Stimulated activated CD8-positive, alpha-beta memory T cell treated with anti-CD3 and anti-CD28 coated beads, Interleukin-4, amount 100 ng/mL, for 1 hour (primary cell): ENCODE results near the gene TSR1.
"Not testable (repeated sequence)": the region's sequence is repeated elsewhere in the genome, so short reads cannot be mapped to it uniquely, and the experiment has no call there.

Source experiments
- DNase-seq, 2 donors: peaks; one replicate each; pipeline ENCODE4 v3.0.0-alpha.2; 2020; ENCODE audit warnings: low read depth in 2 of 2, low spot score in 1 of 2

TSR1 gene

DNA sequence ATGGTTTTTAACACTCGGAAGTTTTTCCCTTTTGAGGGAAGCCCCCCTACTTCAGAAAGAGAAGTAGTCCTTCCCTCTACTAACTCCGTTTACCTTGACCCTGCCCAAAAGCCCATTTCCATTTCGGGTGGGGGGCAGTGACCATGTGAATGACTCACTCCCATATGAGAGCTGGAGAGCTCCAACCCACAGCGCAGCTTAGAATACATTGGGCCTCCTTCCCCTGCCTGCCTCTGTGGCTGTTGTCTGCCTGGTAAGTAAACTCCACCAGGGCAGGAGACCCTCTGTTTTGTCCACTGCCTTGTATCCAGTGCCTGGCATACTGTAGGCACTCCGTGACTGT is 2.0 kb upstream of the TSR1 start:
- DNase-seq, result no peak

DNA sequence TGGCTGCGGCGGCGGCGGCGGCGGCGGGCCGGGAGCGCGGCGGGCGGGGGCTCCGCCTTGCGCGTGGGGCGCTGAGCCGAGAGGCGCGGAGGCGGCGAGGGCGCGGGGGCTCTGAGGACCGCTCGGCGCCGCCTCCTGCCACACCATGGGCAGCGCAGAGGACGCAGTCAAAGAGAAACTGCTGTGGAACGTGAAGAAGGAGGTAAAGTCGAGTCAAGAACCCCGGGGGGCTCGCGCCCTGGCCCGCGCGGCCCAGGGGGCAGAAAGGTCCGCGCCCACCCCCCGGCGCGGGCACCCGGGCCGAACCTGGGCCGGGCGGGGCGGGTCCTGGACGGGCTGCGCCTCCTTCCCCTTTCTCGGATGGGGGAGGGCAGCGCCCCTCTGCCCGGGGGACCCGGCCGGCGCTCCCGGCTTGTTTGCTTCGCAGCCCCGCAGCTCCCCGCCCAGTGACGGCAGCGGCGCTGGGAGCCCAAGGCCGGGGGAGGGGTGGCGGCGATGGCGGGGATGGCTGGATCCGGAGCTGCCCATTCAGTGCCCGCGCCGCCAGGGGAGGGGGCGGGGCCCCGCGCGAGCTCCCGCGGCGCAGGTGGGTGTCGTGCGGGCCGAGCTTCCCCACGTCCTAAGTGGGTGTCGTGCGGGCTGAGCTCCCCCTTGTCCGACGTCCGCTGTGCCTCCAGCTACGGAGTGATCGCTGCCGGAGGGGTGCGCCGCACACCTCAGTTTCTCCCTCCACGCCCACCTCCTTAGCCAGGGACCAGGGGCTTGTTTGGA is 1.5 kb upstream of the TSR1 start:
- DNase-seq, result peak in 1 of 2 donors; percentile 15

DNA sequence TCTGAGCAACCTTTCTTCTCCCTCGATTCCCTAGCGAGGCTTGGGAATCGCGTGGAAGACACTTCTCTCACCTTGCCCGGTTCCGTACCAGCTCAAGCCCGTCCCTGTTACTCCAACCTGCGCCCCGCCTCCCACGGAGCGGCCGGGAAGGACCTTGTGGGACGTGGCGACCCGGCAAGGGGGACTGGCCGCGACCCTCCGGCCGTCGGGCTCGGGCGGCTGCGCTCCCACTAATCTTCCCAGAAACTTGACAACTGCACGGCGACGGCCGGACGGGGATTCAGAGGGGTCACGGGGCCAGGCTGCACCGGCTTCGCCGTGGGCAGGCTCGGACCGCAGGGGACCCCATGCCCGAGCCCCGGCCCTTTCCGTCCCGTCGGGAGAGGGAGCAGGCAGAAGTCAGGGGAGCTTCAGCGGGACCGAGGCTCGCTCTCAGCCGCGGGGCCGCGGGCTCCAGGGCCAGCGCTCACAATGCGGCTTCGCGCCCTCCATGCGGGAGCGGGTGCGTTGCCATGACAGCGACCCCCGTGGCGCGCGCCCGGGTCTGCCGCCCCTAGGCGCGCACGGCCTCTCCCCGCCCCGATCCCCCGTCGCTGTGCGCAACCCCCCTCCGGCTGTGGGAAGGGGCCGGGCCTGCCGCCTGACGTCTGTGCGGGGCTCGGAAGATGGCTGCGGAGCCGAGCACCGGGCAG is 741 bp upstream of the TSR1 start, which contains the start of gene SGSM2:
Gene SGSM2, plus strand, starts transcription at position 650 of the 692 bp plus-strand sequence. CDS start 188 bp downstream, outside the sequence.
- peak; percentile 35 to 40 for DNase-seq

DNA sequence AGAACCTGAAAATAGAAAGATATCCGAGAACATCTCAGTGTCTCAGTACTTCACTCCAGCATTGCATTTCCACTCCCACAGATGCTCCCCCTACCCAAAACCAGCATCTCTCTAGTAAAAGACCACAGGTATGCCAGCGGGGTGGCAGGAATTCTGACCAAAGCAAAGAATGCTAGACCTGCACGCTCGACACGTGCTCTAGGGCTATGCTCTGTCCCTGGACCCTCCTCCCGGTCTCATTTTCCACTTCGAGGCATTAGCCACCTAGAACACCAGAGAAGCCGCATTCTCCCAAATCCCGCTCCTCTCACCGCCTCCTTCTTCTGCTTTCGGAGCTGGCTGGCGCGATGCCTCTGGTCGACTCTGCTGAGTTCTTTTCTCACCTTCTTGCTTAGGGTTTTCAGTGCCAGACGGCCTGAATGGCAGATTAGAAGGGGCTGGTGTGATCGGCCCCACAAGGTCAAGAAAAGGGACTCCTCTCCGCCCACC is 487 bp downstream of the TSR1 start:
- DNase-seq, result no peak

DNA sequence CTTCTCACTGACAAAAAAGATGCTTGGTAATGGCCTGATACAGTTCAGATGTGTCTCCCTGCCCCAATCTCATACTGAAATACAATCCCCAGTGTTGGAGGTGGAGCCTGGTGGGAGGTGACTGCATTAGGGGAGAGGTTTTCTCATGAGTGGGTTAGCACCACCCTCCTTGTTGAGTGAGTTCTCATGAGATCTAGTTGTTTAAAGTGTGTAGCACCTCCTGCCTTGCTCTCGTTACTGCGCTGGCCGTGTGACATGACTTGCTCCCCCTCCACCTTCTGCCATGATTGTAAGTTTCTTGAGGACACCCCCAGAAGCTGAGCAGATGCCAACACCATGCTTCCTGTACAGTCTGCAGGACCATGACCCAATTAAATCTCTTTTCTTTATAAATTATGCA is 5.0 kb downstream of the TSR1 start:
- DNase-seq, result no peak

DNA sequence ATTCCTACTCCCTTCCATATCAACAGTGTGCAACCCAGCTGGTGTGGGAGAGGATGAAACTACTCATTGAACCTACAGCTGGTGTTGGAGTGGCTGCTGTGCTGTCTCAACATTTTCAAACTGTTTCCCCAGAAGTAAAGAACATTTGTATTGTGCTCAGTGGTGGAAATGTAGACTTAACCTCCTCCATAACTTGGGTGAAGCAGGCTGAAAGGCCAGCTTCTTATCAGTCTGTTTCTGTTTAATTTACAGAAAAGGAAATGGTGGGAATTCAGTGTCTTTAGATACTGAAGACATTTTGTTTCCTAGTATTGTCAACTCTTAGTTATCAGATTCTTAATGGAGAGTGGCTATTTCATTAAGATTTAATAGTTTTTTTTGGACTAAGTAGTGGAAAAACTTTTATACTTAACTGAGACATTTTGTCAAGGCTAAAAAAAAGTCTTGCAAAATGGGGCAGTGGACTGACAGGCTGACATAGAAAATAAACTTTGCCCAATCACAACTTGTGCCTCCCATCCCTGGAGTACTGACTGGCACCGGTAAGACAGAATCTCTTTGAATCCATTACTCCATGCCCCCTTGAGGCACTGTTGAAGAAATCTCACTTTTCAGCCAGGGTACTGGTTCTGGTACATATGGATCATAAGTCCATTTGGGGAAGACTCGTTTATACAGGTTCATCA is 12.5 kb downstream of the TSR1 start:
- DNase-seq, result no peak

DNA sequence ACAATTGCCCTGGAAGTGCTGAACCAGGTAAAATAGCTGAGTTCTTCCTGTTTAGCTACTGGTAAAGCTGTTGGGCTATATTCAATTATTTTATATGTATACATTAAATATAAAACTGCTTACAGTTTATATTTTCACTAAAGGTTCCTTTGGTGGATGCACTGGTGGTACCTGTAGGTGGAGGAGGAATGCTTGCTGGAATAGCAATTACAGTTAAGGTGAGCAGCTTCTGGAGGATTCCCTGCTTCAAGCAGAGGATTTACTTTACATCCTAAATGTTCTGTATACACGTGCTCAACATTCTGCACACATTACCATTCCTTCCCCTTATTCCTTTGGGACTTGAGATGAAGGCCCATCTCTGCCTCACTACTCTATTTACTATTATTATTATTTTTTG is 14.9 kb downstream of the TSR1 start:
- no peak for DNase-seq

DNA sequence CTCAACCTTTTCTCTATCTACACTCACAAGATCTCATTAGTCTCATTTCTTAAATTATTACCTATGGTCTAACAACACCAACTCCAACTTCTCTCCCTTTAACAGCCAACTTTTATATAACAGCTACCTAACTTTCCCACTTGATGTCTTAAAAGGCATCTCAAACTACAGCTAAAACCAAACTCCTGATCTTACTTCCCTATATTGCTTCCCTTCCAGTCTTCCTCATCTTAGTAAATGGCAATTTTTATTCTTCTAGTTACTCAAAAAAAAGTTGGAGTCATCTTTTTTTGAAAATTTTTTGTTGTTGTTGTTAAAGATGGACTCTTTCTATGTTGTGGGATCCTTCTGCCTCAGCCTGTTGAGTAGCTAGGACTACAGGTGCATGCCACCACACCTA is 17.2 kb downstream of the TSR1 start:
- DNase-seq, result no peak

DNA sequence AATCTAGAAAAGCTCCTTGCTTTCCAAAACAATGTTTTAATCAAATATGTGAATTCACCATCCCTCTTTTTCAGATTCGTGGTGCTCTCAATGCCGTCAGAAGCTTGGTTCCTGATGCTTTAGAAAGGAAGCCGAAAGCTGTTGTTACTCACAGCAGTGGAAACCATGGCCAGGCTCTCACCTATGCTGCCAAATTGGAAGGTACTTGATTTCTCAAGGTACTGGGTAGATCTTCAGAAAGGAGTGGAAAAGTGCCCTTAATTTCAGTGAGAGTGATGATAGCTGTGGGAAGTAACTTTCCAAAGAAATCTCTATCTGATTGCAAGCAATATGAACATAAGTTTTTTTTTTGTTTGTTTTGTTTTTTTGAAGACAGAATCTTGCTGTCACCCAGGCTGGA is 18.5 kb downstream of the TSR1 start:
- DNase-seq, result no peak

DNA sequence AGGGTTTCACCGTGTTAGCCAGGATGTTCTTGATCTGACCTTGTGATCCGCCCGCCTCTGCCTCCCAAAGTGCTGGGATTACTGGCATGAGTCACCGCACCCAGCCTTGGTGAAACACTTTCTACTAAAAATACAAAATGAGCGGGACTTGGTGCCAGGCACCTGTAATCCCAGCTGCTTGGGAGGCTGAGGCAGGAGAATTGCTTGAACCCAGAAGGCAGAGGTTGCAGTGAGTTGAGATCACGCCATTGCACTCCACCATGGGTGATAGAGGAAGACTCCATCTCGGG is 19.4 kb downstream of the TSR1 start:
- not testable (repeated sequence) for DNase-seq

DNA sequence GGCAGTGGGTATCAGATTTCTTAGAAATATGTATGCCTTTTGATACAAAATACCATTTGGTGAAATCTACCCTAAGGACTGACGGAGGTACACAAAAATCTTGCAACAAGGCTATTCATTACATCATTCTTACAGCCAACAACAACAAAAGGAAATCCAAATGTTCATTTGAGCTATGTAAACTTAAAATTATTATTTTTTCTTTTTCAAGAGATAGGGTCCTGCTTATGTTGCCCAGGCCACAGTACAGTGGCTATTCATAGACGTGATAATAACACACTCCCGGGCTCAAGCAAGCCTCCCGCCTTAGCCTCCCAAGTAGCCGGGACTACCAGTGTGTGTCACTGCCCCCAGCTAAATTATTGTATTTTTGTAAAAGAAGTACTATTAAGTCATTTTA is 23.5 kb downstream of the TSR1 start:
- DNase-seq, result no peak

DNA sequence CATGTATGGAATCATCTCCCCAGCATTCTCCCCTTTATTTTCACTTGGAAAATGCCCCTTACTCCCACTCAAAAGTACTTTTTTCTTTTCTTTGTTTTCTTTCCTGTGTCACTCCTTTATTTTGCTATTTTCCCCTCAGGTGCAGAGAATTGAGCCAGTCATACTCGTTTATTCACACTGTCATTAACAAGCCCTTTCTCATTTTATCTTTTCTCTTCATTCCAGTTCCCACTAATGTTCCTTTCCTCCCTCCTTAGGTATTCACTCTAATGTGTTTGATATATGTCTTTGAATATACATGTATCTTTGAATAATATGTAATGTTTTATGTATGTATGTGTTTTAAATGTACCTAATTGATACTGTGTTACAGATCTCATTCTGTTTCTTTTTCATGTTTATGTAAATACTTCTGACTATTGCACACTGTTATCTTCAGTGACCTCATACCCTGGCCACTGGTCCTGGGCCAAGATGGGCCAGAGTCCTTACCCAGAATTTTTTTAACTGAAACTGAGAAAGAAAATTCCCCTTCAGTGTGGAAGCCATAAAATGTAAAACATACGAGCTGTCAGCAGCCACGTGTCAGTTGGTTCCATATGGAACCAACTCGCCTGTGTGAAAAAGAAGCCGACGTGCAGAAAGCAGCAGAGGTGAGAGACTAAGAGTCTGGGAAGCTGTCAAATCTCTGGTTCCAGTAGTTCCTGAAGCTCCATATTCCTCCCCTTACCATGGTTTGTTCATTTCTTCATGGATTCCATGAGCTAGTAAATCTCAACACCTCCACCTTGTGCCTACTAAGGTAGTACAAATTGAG is 26.7 kb downstream of the TSR1 start:
- no peak for DNase-seq

DNA sequence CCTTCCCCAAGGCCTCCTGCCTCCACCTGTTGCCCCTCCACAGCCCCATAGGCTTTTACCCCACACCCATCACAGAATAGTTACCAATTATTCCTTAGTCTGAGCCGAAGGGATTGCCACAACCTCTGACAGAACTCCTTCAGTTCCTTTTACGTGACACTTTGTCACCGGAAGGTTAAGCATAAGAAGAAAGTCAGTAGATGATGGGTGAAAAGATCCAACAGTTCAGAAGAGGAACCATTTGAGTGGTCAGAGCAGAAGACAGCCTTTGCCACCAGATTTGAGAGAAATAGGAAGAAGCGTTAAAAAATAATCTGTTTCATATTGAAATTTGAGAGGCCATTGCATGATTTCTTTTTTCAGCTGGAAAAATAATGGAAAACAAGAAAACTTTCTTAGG is 31.3 kb downstream of the TSR1 start:
- DNase-seq, result no peak

DNA sequence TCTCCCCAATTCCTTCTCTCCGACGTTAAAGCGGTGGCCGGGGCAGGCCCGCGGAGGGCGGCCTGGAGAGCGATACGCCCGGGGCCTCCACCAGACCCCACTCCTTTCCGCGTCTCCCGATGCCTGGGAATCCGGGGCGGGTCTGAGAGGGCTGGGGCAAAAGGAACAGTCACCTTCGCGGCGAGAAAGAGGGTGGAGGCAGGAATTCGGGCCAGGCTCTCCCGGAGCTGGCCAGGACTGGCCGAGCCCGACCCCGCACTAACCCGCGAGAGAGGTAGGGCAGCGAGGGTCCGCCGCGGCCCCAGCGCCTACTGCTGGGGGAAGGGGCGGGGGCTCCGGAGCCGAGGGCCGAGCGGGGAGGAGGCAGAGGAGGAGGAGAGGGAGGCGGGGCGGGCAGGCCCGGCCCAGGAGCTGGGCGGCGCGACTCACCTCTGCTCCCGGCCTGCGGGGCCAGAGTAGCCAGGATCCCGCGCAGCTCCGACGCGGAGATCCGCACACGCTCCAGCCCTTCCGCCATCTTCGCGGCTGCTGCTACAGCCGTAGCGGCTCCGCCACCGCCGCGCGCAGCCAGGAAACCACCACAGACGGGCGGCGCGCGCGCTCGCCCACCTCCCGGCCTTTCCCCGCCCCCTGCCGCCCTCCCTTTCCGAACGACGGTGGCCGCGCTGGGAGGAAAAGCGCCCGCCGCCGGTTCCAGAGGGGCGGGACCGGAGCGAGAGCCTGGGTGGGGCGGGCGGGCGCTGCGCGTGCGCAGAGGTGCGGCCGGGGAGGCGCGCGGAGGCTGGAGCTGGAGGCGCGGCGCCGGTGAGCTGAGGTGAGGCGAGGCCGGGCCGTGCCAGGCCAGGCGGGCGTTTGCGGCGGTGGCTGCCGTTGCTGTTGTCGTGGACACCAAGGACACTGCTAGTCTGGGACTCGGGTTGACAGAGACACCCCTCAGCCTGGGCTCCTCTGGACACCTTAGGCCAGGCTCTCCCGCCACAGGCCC is 32.8 kb downstream of the TSR1 start, which contains the start of the genes SMG6 and SRR:
Gene SMG6, minus strand, starts transcription at position 582 of the 985 bp plus-strand sequence. Its CDS starts 65 bp downstream, at position 517.
Gene SRR, plus strand, starts transcription at position 747 of the 985 bp plus-strand sequence. CDS start 11,611 bp downstream, outside the sequence.
- DNase-seq, result peak; percentile 88 to 90

DNA sequence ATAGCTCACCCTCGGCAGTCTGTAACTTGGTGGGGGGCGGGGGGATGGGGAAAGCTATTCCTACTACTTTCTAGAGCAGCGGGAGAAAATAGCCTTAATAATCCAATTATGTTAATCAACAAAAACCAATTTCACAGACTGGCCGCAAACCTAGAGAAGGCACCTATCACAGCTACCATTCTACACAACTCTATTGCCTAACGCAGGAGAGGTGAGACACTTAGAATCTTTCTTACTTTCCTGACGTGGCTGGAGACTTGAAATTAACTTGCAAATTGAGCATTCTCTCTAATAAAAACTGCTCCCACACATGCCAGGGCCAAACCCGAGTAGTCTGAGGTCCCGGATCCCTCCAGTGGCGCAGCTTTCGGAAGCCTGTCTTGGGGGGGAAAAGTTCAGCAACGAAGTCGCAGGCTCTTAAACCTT is 33.5 kb downstream of the TSR1 start:
- no peak for DNase-seq

DNA sequence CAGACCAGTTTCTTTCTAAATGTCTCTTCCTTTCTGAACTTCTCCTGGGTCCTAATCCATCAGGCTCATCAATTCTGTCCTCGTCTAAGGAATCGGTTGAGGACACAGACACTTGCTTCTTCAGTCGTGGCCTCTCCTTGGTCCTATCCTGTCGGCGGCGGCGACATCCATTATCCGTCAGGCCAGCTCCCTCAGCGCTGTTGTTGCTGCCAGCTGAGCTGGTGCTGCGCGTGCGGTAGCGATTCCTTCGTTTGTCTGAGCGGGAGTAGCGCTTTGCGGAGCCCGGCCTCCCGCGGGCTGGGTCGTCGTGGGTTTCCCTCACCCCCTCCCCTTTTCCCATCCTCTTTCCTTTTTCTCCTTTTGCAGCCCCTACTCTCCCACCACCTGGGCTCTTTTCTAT is 36.5 kb downstream of the TSR1 start:
- no peak for DNase-seq

DNA sequence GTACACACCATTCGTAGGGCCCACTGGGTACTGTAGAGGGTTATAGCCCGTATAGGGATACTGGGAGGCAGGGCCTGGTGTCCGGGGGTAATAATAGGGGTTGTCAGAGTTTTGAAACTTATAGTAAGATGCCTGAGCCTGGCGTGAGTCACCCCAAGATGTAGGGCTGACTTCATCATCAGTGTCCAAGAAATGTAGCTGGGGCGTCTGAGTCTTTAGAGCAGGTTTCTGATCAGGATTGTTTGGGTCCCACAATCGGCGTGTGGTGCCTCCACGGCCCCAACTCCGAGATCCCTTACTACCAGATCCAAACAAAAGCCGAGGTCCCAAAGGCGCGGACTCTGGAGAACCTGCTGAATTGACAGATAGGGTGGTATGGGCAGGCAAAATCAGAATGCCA is 37.1 kb downstream of the TSR1 start:
- DNase-seq, result no peak

DNA sequence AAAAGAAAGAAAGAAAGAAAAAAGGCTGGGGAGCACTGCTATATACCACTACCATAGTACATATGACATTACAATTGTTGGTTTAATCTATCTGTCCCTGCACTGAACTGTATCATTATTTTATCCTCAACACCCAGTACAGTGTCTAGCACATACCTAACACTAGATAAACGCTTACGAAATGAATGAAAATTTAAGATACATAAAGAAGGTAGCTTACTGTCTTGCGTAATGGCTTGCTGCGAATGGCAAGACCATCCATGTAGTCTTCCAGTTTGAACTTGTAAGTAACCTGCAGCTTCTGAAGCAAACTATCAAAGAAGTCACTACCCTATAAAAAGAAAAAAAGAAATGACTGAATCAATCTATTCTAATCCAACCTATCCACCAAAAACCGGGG is 39.2 kb downstream of the TSR1 start:
- no peak for DNase-seq

DNA sequence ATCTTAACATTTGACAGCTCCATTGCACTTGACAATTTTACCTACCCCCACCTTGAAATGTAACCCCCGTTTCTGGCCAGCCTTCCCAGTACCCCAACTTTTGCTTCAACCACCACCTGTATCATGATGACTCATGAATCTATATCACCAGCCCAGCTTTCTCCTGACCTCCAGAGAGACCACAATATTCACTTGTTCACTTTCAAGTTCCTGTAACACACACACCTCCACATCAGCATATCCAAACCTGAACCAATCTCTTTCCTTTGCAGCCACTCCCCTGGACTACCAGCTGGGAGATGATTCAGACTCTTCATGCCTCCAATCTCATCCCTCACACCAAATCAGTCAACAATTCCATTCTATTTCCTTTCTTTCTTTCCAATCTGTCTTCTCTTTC is 40.7 kb downstream of the TSR1 start:
- no peak for DNase-seq

DNA sequence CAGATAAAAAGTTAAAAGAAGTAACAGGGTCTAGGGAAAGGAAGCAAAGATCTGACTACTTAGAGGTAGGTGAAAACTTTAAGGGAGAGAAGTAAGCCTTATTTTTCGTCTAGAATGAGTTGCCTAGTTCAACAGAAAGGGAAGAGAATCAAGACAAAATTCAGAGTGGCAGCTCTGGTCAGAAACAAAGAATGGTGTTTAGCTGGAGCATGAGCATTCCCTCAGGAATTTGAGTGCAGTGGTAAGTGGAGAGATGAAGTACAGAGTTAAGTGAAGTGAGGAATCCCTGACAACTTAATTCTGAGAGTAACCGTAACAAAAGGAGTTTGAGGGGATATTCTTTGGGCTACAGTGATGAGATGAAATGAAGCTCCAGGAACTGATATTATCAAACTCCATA is 44.2 kb downstream of the TSR1 start:
- no peak for DNase-seq
